Kidney (tissue), 14 donors: ENCODE measurements around the gene CLEC1B. TPM values are rescaled to one million over a fixed set of nuclear protein-coding genes. Genes with fewer than 3 reads are reported as not detected.

Experiments used
- DNase-seq, 5 donors: peaks; one replicate each; pipeline ENCODE4 v3.0.0-alpha.2; 2013 to 2020
- FAIRE-seq: peaks from 2 replicates; lab custom pipeline; 2012; peaks lifted over from hg19 to GRCh38; lab: Jason Lieb, UNC
- H3K27ac ChIP-seq, 2 donors: one replicate each; pipeline ENCODE4 v1.7.0; 2013; ENCODE audit warnings: low read depth in 2 of 2, low read length in 2 of 2, inconsistent platforms in 1 of 2
- H3K27me3 ChIP-seq: one replicate; pipeline ENCODE4 v1.7.1; 2013; ENCODE audit warnings: low read length, inconsistent platforms; ENCODE audit not compliant: control insufficient read depth, insufficient read depth
- H3K36me3 ChIP-seq, 3 donors: one replicate each; pipeline versions ENCODE4 v1.7.0 to v1.7.1; 2013; ENCODE audit warnings: low read length in 3 of 3, control low read depth in 1 of 3, inconsistent platforms in 1 of 3; ENCODE audit not compliant: insufficient read depth in 3 of 3, control insufficient read depth in 2 of 3
- H3K4me1 ChIP-seq, 3 donors: one replicate each; pipeline versions ENCODE4 v1.7.0 to v1.7.1; 2013; ENCODE audit warnings: low read length in 3 of 3, inconsistent platforms in 1 of 3, low read depth in 1 of 3; ENCODE audit not compliant: control insufficient read depth in 2 of 3, insufficient read depth in 2 of 3
- H3K4me3 ChIP-seq, 3 donors: one replicate each; pipeline versions ENCODE4 v1.7.0 to v1.8.1; 2013; ENCODE audit warnings: low read length in 3 of 3, control low read depth in 1 of 3, inconsistent platforms in 1 of 3
- H3K9ac ChIP-seq, 3 donors: one replicate each; pipeline versions ENCODE4 v1.7.0 to v1.7.1; 2013; ENCODE audit warnings: low read length in 3 of 3, control low read depth in 1 of 3, inconsistent platforms in 1 of 3
- H3K9me3 ChIP-seq, 3 donors: one replicate each; pipeline versions ENCODE4 v1.7.0 to v1.7.1; 2013; ENCODE audit warnings: low read length in 3 of 3, control low read depth in 1 of 3, inconsistent platforms in 1 of 3; ENCODE audit not compliant: control insufficient read depth in 2 of 3, insufficient read depth in 1 of 3
- intact Hi-C: fragments of 100-400 bp; cut with DNase I; formaldehyde crosslinking; loops from one replicate; pipeline ENCODE4 v1.11.1; 2022
- polyA plus RNA-seq: library from polyadenylated mRNA; stranded (reverse); fragments of 350-450 nt; fragmentation: Illumina TruSeq; extraction: RNeasy Lipid Tissue Mini Kit (QIAGEN cat#74804); gene quantifications from one replicate; pipeline ENCODE4 v1.2.3, GENCODE V29; 2014; ENCODE audit warnings: low read depth, low replicate concordance; ENCODE audit not compliant: insufficient read depth
- total RNA-seq: library from RNA; stranded (reverse); fragmentation: NEBNext Ultra II Directional; extraction: Animal tissue kit (Norgen Biotek cat#: 25700); gene quantifications from one replicate; pipeline ENCODE4 v1.2.1, GENCODE V29; 2021
- TF ChIP-seq, protein P1 (sequence below): IDR thresholded peaks from 3 replicates; pipeline ENCODE4 v1.5.1; 2012; ENCODE audit warnings: mild to moderate bottlenecking, moderate library complexity, borderline replicate concordance; ENCODE audit not compliant: insufficient read depth; ENCODE audit errors: extremely low read depth
- donor health status: control.
- donor health status: control.
- donor health status: control.
- donor health status: control.
- donor health status: control.
- donor health status: DM: yes; HTN: yes; CAD: no.
- donor health status: Normal renal cell carcinoma (clear cell type).

The CLEC1B gene
- total and polyA plus RNA-seq, 2 donors from 2014 or later, result not detected

DNA sequence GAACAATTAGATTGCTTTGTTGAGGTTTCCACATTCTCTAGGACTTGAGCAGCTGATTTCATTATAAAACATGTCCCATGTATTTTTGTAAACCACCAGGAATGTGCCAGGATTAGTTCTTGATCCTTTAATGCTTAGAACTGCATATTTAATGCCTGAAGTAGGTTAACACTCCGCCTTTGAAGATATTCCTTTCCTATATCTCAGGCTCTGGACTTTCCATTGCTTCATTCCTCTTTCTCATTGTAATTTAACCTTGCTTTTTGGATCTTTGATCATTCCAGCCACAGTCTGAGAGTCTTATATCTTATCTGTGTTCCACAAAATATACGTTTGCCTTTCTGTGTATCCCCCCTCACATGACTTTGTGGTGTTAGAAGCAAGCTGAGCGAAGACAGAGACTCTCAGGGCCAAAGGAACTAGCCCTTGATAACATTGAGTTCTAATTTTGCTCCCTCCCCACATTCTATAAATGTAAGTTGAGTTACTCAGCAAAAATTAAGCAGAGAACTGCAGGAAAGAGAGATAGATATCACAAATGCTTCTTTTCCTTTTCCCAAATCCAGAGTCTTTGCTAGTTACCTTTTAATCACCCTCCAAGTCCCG lies 2.4 kb upstream of the CLEC1B start:
- Histone ChIP-seq H3K9me3 (no peaks in the 10 kb centered on the region), H3K9ac (no peak overlapping the region), H3K36me3 (no peaks in the 10 kb centered on the region), H3K4me3 (no peak overlapping the region), H3K4me1 (no peaks in the 10 kb centered on the region), H3K27me3 (no peaks in the 10 kb centered on the region), H3K27ac (no peak overlapping the region)
- intact Hi-C loops, result no loop called here
- FAIRE-seq (no peak), DNase-seq (no peak)
- TF ChIP-seq, protein P1, sequence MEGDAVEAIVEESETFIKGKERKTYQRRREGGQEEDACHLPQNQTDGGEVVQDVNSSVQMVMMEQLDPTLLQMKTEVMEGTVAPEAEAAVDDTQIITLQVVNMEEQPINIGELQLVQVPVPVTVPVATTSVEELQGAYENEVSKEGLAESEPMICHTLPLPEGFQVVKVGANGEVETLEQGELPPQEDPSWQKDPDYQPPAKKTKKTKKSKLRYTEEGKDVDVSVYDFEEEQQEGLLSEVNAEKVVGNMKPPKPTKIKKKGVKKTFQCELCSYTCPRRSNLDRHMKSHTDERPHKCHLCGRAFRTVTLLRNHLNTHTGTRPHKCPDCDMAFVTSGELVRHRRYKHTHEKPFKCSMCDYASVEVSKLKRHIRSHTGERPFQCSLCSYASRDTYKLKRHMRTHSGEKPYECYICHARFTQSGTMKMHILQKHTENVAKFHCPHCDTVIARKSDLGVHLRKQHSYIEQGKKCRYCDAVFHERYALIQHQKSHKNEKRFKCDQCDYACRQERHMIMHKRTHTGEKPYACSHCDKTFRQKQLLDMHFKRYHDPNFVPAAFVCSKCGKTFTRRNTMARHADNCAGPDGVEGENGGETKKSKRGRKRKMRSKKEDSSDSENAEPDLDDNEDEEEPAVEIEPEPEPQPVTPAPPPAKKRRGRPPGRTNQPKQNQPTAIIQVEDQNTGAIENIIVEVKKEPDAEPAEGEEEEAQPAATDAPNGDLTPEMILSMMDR, result no peak

DNA sequence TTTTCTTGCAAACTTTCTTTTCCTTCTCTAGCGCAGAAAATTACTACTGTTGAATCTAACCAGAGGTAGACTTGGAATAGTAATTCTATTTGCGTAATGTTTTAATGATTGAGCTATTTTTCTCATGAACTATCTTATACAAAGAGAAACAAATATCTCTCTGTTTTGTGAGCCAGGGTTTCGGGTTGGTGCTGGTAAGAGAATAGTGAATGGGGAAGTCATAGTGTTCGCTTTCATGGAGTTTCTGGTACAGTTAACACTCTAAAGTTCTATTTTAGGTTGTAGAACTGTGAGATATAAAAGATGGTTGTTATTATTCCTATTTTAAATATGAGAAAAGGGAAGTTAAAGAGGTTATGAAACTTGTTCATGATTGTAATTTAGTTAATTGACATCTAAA lies 6.6 kb downstream of the CLEC1B start:
- Histone ChIP-seq H3K9me3 (no peaks in the 10 kb centered on the region), H3K27me3 (no peaks in the 10 kb centered on the region), H3K27ac (no peak overlapping the region), H3K9ac (no peak overlapping the region), H3K4me3 (no peak overlapping the region), H3K36me3 (no peaks in the 10 kb centered on the region), H3K4me1 (no peaks in the 10 kb centered on the region)
- DNase-seq, result no peak
- intact Hi-C loops, result no loop called here
- no peak for FAIRE-seq
- TF ChIP-seq, protein P1, result no peak

DNA sequence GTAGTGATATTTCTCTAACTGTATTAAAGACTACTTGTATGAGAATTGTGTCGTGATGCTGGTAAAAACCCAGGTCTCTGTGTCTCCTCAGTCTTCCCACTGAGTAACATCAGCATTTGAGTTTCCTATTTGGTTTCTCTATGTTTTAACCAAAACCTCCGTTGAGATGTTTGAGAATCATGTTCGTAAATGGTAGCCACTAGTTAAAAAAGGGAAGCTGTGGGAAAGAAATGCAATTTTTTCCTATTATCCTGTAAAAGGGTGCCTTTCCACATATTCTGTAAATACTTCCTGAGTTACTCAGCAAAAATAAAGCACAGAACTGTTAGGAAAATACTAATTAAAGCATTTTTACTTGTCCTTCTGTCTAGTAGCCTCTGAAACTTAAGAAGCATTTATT lies 7.0 kb downstream of the CLEC1B start:
- DNase-seq (no peak), FAIRE-seq (no peak)
- Histone ChIP-seq H3K36me3 (no peaks in the 10 kb centered on the region), H3K4me3 (no peak overlapping the region), H3K4me1 (no peaks in the 10 kb centered on the region), H3K27ac (no peak overlapping the region), H3K9me3 (no peaks in the 10 kb centered on the region), H3K9ac (no peak overlapping the region), H3K27me3 (no peaks in the 10 kb centered on the region)
- TF ChIP-seq, protein P1, result no peak
- intact Hi-C loops, result no loop called here

DNA sequence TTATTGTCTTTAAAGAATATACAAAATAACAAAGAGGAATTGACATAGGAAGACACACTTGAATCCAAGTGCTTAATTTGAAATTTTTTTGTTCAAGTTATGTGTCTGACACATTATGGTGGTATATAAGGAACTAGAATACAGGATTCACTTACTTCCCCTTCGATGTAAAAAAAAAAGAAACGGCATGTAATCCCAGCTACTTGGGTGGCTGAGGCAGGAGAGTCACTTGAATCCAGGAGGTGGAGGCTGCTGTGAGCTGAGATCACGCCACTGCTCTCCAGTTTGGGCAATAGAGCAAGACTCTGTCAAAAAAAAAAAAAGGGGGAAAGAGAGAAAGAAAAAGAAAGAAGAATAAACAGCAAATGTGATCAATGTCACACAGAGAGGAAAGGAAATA lies 18.8 kb downstream of the CLEC1B start:
- no peak for FAIRE-seq
- peaks cover 0 to 3% (median 0%) of the 10 kb centered on the region in 3 donors for H3K9me3 ChIP-seq
- no peak overlapping the region for H3K9ac ChIP-seq
- no peak overlapping the region for H3K27ac ChIP-seq
- intact Hi-C loops, result no loop called here
- TF ChIP-seq, protein P1, result no peak
- H3K27me3 ChIP-seq, result no peaks in the 10 kb centered on the region
- no peak overlapping the region for H3K4me3 ChIP-seq
- DNase-seq, result no peak
- no peaks in the 10 kb centered on the region for H3K36me3 ChIP-seq
- no peaks in the 10 kb centered on the region for H3K4me1 ChIP-seq
